AG10803 (cell line): Measurements from ENCODE around the gene ZSCAN18.

ENCODE experiments used
- DNase-seq: peaks from one replicate; pipeline ENCODE4 v3.0.0; 2010; ENCODE audit warnings: low read depth
- H3K4me3 ChIP-seq: 2 replicates; pipeline ENCODE4 v1.5.1; 2011; ENCODE audit warnings: mild to moderate bottlenecking, low read length, control low read depth
- CTCF ChIP-seq: conservative IDR thresholded peaks from 2 replicates; pipeline ENCODE4 v1.5.1; 2011; ENCODE audit warnings: mild to moderate bottlenecking, low read length, control low read depth, inconsistent platforms

ZSCAN18 gene

GRCh38 chr19:58096884-58097283, 1.1 kb downstream of the ZSCAN18 start:
- TF ChIP-seq CTCF, result no peak
- DNase-seq, result no peak
- H3K4me3 ChIP-seq, result no peak overlapping the region

GRCh38 chr19:58095328-58095727, 2.7 kb downstream of the ZSCAN18 start:
- H3K4me3 ChIP-seq, result no peak overlapping the region
- no peak for TF ChIP-seq CTCF
- DNase-seq, result no peak

- DNase-seq, result no peak
- TF ChIP-seq CTCF, result no peak
- no peak overlapping the region for H3K4me3 ChIP-seq
These were observed 5.0 kb downstream of the ZSCAN18 start for GRCh38 chr19:58093071-58093470.

GRCh38 chr19:58091251-58091995, 6.6 kb downstream of the ZSCAN18 start:
- TF ChIP-seq CTCF, result no peak
- DNase-seq, result no peak
- H3K4me3 ChIP-seq, result no peak overlapping the region

GRCh38 chr19:58089846-58090245, 8.2 kb downstream of the ZSCAN18 start:
- no peak for TF ChIP-seq CTCF
- H3K4me3 ChIP-seq, result no peak overlapping the region
- DNase-seq, result no peak

- no peak overlapping the region for H3K4me3 ChIP-seq
- no peak for DNase-seq
- TF ChIP-seq CTCF, result no peak
These were observed 9.4 kb downstream of the ZSCAN18 start for GRCh38 chr19:58088521-58089052.

- TF ChIP-seq CTCF, result no peak
- no peak overlapping the region for H3K4me3 ChIP-seq
- DNase-seq, result no peak
These were observed 11.0 kb downstream of the ZSCAN18 start for GRCh38 chr19:58086825-58087710.
